GM21423 (cell line): ENCODE data around the gene CDH13.

Experiments used
- ATAC-seq: cut with Tn5 transposase; IDR thresholded peaks from one replicate; pipeline ENCODE4 v1.9.1; 2021; ENCODE audit warnings: mild to moderate bottlenecking, moderate library complexity; ENCODE audit not compliant: unreplicated experiment

Gene CDH13

DNA sequence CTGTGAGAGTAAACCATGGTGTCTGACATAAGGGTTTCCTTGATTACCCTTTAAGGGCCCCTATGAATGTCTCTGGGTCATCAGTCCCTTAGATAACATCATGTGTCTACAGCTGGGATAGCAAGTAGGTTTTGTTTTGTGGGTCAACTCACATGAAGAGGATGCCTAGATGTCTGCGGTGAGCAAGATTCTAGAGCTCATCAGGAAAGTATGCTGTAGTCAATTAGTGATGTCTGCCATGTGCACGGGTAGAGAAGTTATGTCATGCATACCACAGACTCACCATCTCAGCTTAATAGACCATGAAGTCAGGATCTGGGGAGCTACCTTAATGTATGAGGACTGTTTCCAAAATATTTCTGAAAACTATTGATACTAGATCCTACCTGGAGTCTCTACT lies 57.5 kb downstream of the CDH13 start:
- no peak for ATAC-seq

DNA sequence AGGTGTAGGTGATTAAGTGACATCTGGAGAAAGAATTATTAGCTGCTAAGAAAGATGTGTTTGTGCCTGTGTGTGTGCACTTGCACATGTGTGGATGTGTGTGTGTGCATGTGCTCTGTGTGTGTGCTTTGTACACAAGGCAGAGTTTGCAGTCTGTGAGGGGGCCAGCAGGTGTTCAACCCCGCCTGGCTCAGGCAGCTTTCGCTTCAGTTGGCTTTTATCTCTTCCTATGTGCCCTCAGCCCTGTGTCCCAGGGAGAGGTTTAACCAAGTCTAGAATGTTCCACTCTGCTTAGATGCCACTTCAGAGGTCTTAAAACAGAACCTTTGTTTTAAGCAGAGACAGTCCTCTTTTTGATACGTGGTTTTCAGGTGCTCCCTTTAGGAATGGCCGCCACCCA lies 58.8 kb downstream of the CDH13 start:
- no peak for ATAC-seq

DNA sequence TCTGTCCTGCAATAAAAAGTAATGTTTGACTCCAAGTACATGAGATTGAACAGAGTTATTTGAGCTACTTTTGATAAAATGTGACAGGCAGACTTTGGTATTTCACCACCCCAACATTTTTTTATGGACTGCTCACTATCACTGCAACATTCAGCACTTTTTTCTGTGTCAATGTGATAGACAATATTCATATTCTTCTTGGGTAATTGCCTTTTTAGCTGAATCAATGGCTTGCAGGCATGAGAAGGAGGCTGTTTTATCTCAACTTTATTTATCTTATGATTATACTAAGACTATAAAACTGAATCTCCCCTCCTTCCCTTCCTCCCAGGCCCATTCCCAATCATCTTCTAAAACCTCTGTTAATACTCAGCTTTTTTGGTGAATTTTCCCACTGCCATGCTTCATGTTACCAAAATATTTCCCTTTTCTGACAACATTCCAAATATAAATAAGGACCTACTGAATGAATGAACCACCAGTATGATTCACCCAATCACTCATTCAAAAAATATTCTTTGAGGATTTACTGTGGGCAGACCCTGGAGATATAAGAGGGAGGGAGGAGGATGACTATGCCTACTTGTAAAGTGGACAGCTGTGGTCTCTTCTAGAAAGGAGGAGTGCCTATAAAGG lies 67.6 kb downstream of the CDH13 start:
- no peak for ATAC-seq

DNA sequence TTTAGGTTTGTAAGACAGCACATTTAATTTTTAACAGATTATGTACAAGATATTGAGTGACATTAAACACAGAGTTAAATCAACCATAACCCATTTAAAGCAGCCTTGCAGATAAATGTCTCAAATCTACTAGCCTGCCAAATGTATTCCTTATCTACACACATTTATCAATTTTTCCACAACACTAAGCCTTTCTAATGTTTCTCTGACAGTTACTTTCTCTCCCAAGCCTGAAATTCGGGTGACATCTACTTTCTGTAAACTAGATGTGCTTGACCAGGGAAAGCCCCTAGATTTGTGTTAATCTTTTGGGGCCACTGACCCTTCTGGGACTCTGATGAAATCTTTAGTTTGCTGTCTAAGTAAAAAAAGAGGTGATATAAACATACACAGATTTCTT lies 69.0 kb downstream of the CDH13 start:
- ATAC-seq: no peak

DNA sequence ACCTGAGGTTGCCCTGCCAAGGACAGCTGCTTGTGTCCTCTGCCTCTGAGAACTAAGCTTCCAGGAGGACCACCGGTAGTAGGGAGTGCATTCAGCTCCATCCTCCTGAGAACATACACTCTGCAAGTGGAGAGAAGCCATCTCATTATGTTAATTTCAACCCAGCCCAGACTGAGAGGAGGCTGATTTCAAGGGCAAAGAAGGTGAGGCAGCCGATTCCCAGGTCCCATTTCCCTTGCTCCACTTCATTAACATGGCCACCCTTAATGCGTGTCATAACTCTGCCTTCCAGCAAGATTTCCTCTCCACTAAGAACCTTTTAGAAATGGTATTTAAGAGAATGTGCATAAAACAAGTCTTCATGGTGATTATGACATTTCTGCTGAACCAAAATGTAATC lies 72.5 kb downstream of the CDH13 start:
- no peak for ATAC-seq

DNA sequence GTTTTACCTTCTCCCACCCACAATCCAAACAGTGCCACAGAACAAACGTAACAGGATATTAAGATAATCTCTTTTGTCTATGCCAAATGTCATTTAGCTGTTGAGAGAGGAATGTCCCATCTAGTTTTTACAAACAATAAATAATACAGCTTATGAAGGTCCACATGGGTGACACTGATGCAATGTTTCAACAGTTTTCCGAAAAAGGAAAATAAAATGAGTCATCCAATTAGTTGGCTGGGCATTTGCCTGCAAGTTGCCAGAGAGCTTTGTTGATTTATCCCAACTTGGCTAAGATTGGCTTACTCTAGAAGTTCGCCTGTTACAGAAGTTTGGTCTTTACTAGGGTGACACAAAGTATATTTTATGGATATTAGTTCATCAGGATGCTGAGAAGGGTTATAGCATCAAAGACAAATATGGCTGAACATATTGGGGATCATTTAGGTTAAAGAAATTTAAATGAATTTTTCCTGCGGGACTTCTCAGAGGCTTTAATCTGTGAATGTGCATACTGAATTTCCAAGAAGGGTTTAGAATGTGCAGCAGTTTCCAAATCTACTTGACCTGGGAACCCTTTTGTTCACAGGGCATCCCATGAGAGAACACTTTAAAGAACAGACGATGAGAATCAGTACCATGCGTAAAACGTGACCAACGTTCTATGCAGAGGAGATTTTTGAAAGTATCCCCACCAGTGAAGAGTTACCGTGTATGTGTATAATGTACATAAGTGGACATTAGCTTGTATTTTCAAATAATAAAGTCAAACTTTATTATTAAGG lies 73.1 kb downstream of the CDH13 start:
- no peak for ATAC-seq

DNA sequence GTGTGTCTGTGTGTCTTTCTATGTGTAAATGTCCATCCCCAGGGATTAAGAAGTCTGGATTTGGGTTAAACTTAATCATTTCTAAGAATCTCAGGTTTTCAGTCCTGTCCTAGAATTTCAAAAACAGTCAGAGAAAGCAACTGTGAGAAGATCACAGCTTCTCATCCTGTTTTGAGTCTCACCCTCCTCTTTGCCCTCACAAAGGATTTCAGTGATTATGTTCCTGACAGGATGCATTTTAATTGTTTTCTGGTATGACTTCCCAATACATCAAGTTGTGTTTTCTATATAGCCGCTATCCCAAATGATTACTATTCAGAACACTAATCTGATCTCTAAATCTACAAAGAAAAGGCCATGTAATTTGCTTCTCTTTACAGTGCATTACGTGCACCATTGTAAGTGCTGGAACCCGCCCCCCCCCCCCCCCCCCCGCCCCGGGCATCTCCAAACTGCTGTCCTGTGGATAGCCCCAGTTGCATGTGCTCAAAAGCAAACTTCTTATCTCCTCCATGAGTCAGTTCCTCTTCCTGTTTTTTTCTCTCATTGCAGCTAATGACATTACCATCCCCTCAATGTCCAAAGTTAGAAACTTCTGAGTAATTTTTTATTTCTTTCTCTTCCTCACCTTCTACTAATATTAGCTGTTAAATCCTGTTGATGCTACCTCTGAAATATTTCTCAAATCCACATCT lies 73.9 kb downstream of the CDH13 start:
- ATAC-seq: no peak

DNA sequence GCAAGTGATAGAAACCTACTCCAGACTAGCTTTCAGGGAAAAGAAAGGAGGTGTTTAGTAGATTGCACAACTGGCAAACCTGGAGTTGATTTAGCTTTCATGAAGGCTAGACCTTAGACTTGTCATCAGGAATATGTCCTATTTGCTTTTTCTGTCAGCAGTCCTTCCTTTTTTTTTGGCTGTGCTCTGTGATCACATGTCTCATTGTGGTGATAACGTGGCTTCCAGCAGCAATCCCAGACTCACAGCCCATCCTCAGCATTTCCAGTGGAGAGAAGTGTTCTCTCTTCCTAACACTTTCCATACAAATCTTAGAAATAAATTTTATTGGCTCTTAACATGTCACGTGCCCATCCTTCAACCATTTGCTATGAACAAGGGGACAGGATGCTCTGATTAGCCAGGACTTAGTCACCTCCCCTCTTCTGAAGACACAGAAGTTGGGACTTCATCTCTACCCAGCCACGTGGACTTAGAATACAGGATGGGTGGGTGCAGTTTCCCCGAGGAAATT lies 74.7 kb downstream of the CDH13 start:
- no peak for ATAC-seq

DNA sequence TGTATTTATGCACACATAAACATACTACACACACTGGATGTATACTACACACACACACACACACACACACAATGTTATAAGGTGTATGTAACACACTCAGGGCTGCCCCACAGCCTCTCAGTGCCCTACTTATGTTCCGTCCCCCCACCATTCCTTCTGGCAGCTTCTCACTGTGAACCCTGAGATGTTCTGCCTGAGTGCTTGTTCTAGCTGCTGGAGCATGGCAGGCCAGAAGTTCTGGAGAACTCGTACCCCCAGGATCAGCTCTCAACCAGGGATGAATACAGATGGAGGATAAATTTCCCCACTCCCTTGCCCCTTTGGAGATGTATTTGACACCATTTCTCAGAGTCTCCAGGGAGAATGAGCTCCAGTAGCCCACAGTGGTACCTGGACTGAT lies 76.4 kb downstream of the CDH13 start:
- no peak for ATAC-seq

DNA sequence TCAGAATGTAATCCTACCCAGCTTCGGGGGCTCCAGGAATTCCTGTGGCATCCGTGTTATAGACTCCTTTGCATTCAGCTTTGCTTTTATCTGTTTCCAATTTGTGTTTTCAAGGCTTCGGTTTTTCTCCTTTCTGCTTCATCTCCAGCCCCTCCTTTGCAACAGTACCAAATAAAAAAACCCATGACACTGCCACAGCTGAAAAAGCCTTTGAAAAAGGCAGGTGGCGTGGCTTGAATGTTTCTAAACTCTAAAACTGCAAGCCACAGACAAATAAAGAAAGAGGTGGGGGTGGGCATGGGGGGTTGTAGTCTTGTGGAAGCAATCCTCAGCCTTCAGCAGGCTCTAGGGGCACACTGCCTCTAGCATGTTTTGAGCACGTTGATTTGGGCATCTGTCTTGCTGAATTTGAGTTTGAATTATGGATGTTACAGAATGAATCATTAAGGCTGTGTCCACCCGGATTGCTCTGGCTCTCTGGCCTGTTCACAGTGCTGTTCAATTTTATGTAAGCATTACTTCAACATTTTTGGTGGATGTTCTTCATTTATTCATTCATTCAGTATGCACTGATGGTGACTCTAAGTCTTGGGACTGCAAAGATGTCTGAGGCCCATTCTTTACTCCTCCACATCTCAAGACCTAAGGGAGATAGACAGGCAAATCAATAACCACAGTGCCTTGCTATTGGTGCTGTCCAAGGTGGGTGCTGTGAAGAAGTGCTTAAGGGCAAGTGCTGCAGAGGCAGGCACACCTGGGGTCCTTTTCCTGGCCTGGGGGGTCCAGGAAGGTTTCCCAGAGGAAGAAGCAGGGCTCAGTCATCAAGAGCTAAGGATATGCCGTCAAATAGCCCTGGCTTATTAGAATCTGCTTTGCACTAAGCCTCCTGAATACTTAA lies 77.4 kb downstream of the CDH13 start:
- no peak for ATAC-seq

DNA sequence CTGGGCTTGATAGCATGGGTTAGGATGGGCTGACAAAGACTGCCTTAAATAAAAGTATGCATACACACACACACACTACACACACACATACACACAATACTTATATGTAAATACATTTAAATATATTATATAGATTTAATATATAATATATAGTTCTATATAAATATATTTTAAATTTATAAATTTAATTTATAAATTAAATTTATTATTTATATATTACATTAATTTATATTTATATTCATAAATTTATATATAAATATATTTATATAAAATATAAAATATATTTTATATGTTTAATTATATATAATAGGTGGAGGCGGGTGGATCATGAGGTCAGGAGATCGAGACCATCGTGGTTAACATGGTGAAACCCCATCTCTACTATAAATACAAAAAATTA lies 83.2 kb downstream of the CDH13 start:
- no peak for ATAC-seq

DNA sequence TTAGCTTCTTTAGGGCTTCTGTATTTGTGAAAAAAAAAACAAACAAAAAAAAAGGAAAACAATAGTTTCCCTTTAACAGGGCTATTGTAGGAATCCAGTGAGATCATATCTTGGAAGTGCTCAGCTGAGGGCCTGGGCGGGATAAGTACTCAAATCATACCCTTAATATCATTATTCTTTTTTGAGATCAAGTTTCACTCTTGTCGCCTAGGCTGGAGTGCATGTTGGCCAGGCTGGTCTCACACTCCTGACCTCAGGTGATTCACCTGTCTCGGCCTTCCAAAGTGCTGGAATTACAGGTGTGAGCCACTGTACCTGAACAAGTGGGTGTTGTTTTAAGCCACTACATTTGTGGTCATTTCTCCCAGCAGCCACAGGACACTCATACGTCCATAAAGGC lies 87.0 kb downstream of the CDH13 start:
- no peak for ATAC-seq

DNA sequence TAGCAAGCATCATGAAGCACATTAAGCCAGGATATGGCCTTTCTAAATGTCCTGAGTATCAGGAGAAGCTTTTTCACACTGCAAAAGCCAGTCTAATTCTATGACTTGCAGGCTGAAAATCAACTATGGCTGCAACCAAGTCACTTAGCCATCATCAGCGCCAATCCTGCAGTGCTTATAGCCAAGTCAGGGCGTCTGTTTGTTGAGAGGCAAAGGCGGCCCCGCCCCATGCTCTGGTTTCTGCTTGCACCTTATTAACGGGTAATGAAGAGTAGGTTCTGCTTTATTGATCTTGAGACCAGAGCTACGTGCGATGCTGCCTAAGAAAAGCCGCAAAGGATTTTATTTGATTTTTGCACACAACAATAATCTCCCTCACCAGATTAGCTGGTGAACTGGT lies 88.4 kb downstream of the CDH13 start:
- ATAC-seq: no peak

DNA sequence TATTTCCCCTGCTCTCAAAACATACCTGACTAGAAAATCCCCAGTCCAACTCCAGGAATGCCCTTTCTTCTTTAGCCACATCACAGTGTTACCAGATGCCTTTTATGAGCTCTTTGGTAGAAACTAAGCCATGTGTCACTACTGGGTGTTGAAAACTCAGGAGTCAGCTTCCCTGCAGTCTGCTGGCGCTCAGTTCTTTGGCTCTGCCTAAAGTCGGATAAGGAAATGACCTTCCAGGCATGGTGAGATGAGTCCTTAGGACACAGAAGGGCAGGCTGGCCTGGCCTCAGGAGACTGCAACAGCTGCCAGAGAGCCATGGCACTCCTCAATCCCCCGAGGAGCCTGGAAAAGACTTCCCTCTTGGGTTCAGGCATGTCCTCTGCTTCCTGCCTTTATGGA lies 89.1 kb downstream of the CDH13 start:
- ATAC-seq: no peak

DNA sequence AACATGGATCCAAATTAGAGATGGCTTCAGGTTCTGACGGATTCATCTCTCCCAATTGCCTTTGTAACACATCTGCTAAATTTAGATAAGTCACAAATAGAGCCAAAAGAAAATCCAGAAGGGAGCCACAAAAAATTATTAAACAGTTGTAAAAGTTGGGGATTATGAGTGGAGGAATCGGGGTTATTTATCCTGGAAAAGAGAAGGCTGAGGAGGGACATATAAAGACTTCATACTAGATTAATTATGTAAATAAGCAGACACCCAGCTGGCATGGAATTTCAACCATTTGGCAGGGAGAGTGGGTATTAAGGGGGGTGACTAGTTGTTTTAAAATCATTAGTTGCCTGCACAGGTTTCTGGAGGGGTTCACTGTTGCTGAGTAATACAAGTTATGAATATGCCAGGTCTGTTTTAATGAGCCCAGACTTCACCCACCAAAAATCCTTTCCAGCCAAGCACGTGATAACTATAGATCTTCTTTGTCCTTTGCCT lies 89.6 kb downstream of the CDH13 start:
- ATAC-seq: no peak

DNA sequence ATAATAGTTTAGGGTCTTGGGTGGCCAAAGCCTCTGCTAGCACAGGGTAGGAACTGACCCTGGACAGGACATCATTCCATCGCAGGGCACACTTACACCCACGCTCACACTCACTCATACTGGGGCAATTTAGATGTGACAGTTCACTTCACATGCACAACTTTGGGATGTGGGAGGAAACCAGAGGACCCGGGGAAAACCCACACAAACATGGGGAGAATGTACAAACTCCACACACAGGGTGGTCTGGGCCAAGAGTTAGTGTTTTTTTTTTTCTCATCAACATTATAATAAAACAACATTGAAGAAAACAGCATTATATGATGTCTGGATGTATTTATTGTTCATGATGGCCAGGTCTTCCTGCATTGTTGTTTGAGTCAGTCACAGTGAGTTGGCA lies 93.6 kb downstream of the CDH13 start:
- ATAC-seq: no peak

DNA sequence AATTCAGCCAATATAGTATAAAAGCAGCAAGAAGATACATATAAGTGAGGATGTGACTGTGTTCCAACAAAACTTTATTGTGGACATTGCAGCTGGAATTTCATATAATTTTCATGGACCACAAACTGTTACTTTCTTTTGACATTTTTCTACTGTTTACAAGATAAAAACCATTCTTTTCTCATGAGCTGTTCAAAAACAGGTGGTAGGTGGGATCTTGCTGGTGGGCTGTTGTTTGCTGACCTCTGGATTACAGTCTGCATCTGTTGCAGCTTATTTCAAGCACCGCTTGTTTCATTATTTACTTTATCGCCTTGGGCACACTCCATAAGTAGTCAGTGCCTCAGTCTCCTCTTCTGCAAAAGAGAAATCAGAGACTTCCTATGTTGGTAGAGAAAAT lies 99.5 kb downstream of the CDH13 start:
- no peak for ATAC-seq

DNA sequence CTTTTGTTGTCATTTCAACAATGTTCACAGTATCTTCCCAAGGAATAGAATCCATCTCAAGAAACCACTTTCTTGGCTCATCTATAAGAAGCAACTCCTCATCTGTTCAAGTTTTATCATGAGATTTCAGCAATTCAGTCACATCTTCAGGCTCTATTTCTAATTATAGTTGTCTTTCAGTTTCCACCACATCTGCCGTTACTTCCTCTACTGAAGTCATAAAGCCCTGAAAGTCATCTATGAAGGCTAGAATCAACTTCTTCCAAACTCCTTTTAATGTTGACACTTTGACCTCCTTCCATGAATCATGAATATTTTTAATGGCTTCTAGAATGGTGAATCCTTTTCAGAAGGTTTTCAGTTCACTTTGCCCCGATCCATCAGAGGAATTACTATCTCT lies 102.1 kb downstream of the CDH13 start:
- ATAC-seq: no peak

DNA sequence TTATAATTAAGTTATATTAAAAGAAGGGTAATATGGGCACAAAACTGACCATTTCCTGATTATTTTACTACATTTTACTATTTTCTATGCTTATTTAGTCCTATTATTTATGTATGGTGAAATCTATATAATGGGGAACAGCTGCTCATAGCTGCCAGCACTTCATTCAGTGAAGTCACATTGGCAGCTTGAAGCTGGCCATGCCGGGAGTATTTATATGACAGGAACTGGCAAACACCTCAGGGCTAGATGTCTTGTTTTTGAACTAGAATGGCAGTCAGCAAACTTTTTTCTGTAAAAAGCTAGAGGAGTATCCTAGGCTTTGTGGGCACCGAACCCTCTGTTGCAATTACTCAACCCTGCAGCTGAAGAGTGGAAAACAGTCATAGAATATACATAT lies 104.1 kb downstream of the CDH13 start:
- no peak for ATAC-seq

DNA sequence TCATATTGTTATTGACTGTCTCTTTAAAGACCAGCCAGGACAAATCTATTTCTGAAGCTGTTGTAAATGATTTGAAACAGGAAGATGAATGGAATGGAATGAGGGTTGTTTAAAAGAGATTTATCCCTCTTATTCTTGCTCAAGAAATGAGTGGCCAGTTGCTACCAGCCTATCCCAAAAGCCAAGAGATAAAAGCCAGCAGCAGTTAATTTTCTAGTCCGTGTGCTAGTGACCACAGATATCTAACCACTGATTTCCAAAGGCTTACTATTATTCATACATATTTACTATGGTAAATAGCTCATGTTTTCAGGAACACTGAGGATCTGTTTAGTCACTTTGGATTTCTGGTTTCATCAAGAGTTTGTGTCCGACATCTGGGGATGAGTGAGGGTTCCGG lies 105.7 kb downstream of the CDH13 start:
- ATAC-seq: no peak

DNA sequence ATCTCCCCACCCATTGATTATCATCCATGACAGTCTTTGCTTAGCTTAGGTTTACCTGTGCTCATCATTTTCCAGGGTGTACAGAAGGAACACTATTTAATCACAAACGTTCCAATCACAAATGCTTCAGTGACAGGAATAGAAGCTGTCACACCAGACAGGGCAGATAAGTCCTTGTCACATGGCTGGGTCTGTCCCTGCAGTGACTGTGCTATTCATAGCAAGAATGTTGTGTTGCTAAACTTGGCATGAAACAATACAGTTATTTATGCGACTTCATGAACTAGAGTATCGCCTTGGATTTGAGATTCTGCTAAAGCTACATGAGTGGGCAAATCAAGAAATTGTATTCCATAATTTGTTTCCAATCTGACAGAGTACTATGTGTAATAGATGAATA lies 108.4 kb downstream of the CDH13 start:
- no peak for ATAC-seq
